ENCODE measurements around the gene SYF2.
"Not testable (repeated sequence)": the region's sequence is repeated elsewhere in the genome, so short reads cannot be mapped to it uniquely, and the experiment has no call there.

SYF2 gene

GRCh38 chr1:25246600-25247023, 14.3 kb upstream of the SYF2 start:
- DNase-seq (ENCODE audit: low read depth in 2 of 2), result no peak

DNA sequence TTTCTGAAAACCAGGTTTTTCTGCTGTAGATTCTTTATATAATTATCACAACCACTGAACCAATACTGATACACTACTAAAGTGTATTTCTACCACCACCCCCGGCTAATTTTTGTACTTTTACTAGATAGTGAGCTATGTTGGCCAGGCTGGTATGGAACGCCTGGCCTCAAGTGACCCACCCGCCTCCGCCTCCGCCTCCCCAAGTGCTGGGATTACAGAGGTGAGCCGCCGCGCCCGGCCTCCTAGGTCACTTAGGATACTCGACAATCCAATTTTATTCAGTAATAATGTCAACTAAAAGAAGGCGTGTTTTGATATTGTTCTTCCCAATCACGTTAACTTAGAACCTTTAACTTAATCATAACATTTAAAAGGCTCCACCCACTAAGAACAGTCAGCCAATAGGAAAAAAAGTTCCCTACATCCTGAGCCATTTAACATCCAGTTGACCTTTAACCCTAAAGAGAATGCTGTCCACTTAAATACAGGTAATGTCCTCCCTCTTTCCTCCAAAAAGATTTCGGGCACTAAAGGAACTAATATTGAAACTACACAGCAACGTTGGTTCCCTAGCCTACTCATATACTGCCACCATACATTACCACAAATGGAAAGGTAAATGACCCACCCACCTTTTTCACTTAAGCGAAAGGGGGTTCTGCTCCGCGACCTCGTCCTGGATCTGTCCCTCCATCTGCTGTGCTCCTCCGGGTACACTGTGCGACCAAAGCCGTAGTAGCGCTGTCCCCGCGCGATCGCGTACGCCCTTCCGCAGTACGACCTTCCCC, 13.7 kb upstream of the SYF2 start:
- DNase-seq (ENCODE audit: low read depth in 2 of 2), result no peak

DNA sequence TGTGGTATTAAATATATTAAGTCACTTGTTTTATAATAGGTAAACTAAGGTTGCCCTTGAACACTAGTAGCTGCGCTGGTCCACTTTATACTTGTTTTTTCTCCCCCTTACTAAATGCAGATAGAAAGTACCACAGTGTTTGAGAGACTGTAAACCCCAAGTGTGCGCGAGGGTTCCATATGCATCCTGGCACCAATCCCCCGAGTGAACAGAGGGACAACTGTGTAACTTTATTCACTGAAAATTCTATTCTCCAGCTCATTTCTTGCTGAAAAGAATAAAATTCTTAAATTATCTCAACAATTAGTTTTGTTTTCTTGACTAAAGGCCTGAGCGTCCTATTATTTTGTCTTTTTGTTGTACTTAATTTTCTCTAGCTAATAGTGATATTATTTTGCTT, 13.1 kb upstream of the SYF2 start:
- no peak for DNase-seq (ENCODE audit: low read depth in 2 of 2)

DNA sequence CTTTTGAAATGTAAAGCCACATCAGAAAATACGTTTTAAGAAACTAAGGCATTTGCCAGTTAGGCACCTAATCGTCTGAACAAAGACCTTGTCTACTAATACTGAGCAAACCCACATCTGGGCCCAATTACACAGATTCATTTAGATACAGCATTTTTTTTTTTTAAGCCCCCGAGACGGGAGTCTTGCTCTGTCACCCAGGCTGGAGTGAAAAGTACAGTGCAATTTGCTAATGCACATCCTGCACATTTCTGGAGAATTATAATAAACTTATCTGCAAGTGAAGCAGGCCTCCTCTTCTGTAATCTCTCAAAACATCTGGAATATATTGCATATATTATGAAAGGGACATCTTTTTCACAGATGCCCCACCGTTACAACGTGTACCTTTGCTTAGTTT, 11.6 kb upstream of the SYF2 start:
- DNase-seq (ENCODE audit: low read depth in 2 of 2), result no peak

GRCh38 chr1:25239681-25240541, 7.6 kb upstream of the SYF2 start:
- DNase-seq (ENCODE audit: low read depth in 2 of 2), result peak; percentile 62 to 79

- DNase-seq (ENCODE audit: low read depth in 2 of 2), result no peak
Observed at GRCh38 chr1:25238046-25238445, 5.7 kb upstream of the SYF2 start.

- DNase-seq (ENCODE audit: low read depth in 2 of 2), result not testable (repeated sequence)
Observed at GRCh38 chr1:25236261-25236660, 4.0 kb upstream of the SYF2 start.

- DNase-seq (ENCODE audit: low read depth in 2 of 2), result not testable (repeated sequence)
Observed at GRCh38 chr1:25235411-25235810, 3.1 kb upstream of the SYF2 start.

DNA sequence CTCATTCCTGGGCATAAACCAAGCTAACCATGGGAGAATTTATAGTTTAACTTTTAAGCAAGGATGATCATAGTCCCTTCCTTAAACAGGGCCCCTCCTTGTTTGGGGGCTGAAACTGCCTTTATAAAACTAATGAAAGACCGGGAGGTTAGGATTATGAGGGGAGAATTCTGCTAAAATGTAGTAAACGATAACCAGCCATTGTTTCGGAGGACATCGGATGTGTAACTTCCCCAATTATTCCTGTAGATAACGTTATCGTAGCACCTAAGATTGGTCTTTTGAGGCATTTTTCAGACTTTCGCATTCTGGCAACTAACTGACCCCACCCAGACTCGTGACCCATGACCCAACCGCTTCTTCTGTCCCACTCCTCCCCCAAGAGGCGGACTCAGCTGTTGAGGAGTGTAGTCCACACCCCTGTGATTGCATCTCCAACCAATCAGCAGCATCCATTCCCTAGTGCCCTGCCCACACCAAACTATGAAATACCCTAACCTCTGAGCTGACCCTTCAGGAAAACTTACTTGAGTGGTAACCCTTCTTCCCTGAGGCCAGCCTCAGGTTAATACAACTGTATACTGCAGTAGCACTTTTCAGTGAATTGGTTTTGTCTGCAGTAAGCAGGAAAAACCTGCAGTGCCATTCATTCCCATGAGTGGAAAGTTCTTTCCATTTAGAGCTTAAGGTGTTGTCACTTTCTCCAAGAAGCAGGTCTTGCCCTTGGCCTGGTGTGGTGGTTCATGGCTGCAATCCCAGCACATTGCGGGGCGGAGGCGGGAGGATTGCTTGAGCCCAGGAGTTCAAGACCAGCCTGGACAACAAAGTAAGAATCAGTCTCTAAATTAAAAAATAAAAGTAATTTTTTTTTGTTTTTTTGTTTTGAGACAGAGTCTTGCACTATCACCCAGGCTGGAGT, 823 bp upstream of the SYF2 start:
- DNase-seq (ENCODE audit: low read depth in 2 of 2), result no peak

GRCh38 chr1:25223471-25223870, 8.8 kb downstream of the SYF2 start:
- no peak for DNase-seq (ENCODE audit: low read depth in 2 of 2)

GRCh38 chr1:25222606-25223005, 9.7 kb downstream of the SYF2 start:
- no peak for DNase-seq (ENCODE audit: low read depth in 2 of 2)

DNA sequence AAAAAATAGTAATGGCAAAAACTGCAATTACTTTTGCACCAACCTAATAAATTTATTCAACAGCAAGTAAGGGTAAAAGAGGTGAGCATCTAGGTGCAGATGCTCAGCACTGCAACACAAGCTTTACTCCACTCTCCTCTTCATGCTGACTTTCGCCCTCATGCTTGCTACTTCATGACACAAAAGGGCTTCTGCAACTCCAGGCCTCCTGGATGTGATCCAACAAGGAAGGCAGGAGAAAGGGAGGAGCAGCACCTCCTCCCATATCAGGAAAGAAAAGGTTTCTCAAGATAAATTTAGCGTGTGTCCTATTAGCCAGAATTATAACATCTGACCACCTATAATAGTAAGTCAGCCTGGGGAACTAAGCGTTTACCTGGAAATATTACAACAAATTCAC, 11.6 kb downstream of the SYF2 start:
- no peak for DNase-seq (ENCODE audit: low read depth in 2 of 2)

DNA sequence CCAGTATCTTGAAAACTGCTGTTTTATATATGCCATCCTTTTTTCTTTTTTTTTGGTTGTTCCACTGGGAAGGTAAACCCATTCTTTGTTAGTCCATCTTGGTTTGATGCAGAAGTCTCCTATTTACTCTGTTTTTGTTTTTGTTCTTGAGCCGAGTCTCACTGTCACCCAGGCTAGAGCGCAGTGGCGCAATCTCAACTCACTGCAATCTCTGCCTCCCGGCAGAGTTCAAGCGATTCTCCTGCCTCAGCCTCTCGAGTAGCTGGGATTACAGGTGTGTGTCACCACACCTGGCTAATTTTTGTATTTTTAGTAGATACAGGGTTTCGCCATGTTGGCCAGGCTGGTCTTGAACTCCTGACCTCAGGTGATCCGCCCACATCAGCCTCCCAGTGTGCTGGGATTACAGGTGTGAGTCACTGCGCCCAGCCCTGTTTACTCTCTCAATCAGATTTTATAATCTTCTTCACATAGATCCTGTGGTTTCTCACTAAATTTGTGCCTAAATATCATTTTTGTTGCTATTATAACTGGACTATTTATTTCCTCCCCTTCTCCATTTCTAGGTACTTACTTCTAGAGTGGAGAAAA, 12.5 kb downstream of the SYF2 start:
- DNase-seq (ENCODE audit: low read depth in 2 of 2), result no peak

GRCh38 chr1:25217598-25218232, 14.6 kb downstream of the SYF2 start:
- DNase-seq (ENCODE audit: low read depth in 2 of 2), result no peak

DNA sequence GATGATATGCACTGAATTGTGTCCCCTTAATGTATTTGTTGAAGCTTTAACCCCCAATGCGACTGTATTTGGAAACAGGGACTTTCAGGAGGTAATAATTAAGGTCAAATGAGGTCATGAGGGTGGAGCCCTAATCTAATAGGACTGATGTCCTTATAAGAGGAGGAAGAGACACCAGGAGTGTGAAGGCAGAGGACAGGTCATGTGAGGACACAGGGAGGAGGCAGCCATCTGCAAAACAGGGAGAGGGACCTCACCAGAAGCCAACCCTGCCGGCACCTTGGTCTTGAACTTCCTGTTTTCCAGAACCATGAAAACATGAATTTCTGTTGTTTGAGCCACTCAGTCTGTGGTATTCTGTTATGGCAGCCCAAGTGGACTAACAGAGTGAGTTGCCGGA, 15.3 kb downstream of the SYF2 start:
- no peak for DNase-seq (ENCODE audit: low read depth in 2 of 2)

DNA sequence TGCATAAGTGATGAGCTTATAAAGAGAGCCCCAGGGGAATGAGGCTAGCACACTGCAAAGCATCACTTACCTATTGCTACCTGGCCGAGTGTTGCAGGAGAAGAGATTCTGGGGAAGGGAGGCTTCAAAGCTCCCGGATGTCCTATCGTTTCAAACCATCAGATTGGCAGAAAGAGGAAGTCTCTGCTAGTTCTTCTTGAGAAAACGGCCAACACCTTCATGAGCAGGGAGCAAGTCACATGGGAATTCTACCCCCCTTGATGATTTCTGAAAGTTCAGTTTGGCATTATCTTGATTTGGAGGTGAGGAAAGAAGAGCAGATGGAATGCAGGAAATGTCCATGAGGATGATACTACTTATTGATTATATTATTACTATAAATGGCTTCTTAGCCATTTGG, 16.2 kb downstream of the SYF2 start:
- no peak for DNase-seq (ENCODE audit: low read depth in 2 of 2)

DNA sequence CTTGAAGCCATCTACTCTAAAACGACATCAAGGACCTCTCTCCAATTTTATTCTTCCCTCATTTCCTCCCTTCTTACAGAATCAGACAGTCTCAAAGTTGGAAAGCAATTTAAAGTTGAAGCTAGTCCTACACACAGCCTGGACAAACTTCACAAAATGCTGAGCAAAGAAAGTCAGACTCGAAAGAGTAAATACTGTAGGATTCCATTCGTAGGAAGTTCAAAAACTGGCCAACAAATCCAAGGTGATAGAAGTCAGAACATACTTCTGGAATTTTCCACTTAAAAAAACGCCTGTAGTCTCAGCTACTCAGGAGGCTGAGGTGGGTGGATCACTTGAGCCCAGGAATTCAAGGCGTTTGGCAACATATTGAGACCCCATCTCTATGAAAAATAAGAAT, 19.6 kb downstream of the SYF2 start:
- DNase-seq (ENCODE audit: low read depth in 2 of 2), result no peak

DNA sequence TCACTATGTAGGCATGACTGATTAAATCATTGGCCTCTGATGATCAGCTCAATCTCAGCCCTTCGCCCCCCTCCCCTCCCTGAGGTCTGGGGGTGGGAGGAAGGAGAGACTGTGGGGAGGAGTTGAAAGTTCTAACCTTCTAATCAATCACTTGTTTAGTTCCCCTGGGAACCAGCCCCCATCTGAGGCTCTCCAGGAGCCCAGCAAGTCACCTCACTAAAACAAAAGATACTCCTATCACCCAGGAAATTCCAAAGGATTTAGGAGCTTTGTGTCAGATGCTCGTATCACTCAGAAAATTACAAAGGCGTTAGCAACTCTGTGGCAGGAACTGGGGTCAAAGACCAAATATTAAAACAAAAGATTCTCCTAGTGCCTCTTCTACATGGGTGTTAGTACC, 21.6 kb downstream of the SYF2 start:
- DNase-seq (ENCODE audit: low read depth in 2 of 2), result no peak

GRCh38 chr1:25209516-25209915, 22.8 kb downstream of the SYF2 start:
- no peak for DNase-seq (ENCODE audit: low read depth in 2 of 2)

- no peak for DNase-seq (ENCODE audit: low read depth in 2 of 2)
Observed at GRCh38 chr1:25208561-25209222, 23.6 kb downstream of the SYF2 start.

DNA sequence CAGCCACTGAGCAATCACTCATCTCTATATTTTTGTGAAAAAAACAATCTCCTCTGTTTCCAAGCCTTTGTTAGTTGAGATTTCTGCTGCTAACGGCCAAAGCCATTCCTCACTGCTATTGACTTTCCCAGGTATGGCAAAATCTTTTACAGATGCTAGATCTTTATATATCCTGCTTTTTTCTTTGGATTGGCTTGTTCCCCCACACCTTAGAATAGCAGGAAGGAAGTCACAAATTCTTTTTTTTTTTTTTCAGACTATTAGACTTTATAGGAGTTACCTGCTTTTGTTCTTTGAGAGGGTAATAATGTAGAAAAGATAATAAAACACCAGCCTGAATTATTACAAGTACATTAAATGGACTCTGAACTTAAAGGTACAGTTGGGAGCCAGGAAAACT, 24.2 kb downstream of the SYF2 start:
- DNase-seq (ENCODE audit: low read depth in 2 of 2), result no peak

All from stimulated activated CD4-positive, alpha-beta T cell treated with anti-CD3 and anti-CD28 coated beads, Interleukin-1b, Interleukin-23, amount 100 ng/mL, for 4 hours (primary cell).